ENCODE measurements around the gene OGDH. TPM values are rescaled to one million over a fixed set of nuclear protein-coding genes. Genes with fewer than 3 reads are reported as not detected.
"Not testable (repeated sequence)": the region's sequence is repeated elsewhere in the genome, so short reads cannot be mapped to it uniquely, and the experiment has no call there.

Gene OGDH
- total RNA-seq, 2 experiments from 2014 or later = 78.6 to 85.6 TPM

DNA sequence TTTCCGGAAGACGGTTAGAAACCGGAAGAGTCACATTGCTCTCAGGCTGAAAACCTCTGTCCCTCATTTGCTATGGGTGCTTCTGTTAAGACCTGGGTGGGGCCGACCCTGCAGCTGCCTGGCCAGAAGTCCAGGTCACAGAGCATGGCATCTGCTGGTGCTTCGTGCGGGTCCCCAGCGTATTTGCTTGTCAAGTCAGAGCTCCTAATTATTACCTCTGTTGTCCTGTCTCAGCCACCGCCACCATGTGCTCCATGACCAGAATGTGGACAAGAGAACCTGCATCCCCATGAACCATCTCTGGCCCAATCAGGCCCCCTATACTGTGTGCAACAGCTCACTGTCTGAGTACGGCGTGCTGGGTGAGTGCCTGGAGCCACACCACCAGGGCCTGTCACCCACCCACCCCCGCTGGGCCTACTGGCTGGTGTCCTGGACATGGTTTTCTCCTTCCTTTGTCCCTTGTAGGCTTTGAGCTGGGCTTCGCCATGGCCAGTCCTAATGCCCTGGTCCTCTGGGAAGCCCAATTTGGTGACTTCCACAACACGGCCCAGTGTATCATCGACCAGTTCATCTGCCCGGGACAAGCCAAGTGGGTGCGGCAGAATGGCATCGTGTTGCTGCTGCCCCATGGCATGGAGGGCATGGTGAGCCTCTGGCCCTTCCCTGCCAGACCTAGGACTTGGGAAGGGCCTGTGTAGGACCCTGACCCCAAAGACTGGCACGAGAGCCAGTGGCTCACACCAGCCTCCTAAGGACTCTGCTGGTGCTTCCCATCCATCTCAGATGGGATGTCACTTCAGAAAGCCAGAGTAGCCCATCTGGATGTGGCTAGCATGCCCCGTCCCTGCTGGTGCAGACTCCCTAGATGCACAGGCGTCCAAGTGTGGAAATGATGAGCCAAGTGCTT is 91.0 kb downstream of the OGDH start:
- ChIA-PET CTCF (interaction anchor here (0.7 kb wide), 1 partner anchor 99 kb away, joined by 3 read pairs; no protein-coding TSS in a partner anchor), POLR2A (no interaction called here)
- Mint-ChIP-seq H3K4me1 (ENCODE audit: low read depth) (no peaks in the 10 kb centered on the region), H3K9me3 (peaks cover 4% of the 10 kb centered on the region), H3K4me3 (no peak overlapping the region), H3K27ac (no peak overlapping the region), H3K27me3 (no peaks in the 10 kb centered on the region), H3K36me3 (ENCODE audit: low read depth) (peaks cover 72% of the 10 kb centered on the region)
- intact Hi-C loops (cut with micrococcal nuclease) = no loop called here
- TF ChIP-seq CTCF (IDR thresholded peaks at IDR 0.05) = no peak
- DNase-seq (no peak), ATAC-seq (no peak)

DNA sequence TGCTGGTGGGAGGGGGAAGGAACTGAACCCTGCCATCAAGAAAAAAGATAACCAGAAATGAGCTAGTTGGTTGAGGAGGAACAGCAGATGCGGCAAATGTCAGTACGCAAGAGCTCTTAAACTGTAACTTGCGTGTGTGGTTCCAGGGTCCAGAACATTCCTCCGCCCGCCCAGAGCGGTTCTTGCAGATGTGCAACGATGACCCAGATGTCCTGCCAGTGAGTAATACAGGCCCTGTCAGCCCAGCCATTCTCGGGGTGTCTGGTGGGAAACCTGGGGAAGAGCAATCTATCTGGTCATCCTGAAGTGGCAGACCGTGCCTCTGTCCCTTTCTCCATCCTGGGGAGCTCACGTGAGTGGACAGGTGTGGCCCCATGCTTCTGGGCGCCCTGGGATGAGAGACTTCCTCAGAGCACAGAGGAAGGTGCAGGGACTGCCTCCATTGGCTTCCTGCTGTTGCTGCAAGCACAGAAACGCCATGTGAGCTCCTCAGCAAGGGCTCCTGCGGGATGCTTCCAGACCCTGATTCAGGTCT is 91.7 kb downstream of the OGDH start:
- no peak for TF ChIP-seq CTCF (IDR thresholded peaks at IDR 0.05)
- no peak overlapping the region for H3K27ac Mint-ChIP-seq
- no peaks in the 10 kb centered on the region for H3K27me3 Mint-ChIP-seq
- CTCF ChIA-PET = interaction anchor here (0.7 kb wide), 1 partner anchor 99 kb away, joined by 3 read pairs; no protein-coding TSS in a partner anchor
- DNase-seq = no peak
- no peak for ATAC-seq
- intact Hi-C loops (cut with micrococcal nuclease) = no loop called here
- peaks cover 4% of the 10 kb centered on the region for H3K9me3 Mint-ChIP-seq
- H3K36me3 Mint-ChIP-seq (ENCODE audit: low read depth) = peaks cover 75% of the 10 kb centered on the region
- POLR2A ChIA-PET = no interaction called here
- H3K4me1 Mint-ChIP-seq (ENCODE audit: low read depth) = no peaks in the 10 kb centered on the region
- H3K4me3 Mint-ChIP-seq = no peak overlapping the region

DNA sequence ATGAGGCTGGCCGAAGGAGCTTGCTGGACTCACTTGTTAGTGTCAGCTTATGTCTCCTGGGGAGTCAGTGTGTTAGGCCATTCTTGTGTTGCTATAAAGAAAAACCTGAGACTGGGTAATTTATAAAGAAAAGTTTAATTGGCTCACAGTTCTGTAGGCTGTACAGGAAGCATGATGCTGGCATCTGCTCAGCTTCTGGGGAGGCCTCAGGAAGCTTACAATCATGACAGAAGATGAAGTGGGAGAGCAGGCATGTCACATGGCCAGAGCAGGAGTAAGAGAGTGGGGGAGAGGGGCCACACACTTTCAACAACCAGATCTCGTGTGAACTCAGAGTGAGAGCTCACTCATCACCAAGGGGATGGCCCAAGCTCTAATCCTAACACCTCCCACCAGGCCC is 93.2 kb downstream of the OGDH start:
- H3K27me3 Mint-ChIP-seq; intact Hi-C loops (cut with micrococcal nuclease); H3K4me1 Mint-ChIP-seq (ENCODE audit: low read depth); DNase-seq; H3K27ac Mint-ChIP-seq; ATAC-seq; H3K9me3 Mint-ChIP-seq; H3K4me3 Mint-ChIP-seq: not testable (repeated sequence)
- ChIA-PET POLR2A (interaction anchor here (0.5 kb wide), 1 partner anchor 135 kb away, joined by 3 read pairs; no protein-coding TSS in a partner anchor), CTCF (interaction anchor here (0.9 kb wide), 1 partner anchor 139 kb away, joined by 3 read pairs; no protein-coding TSS in a partner anchor)
- H3K36me3 Mint-ChIP-seq (ENCODE audit: low read depth) = peaks cover 72% of the 10 kb centered on the region

GRCh38 chr7:44700322-44700721 is 93.9 kb downstream of the OGDH start:
- Mint-ChIP-seq H3K4me1 (ENCODE audit: low read depth) (no peaks in the 10 kb centered on the region), H3K36me3 (ENCODE audit: low read depth) (peaks cover 72% of the 10 kb centered on the region), H3K27ac (no peak overlapping the region), H3K9me3 (peaks cover 4% of the 10 kb centered on the region), H3K27me3 (no peaks in the 10 kb centered on the region), H3K4me3 (no peak overlapping the region)
- TF ChIP-seq CTCF (IDR thresholded peaks at IDR 0.05) = no peak
- ChIA-PET CTCF (interaction anchor here (1.6 kb wide), 1 partner anchor 112 kb away, joined by 6 read pairs; no protein-coding TSS in a partner anchor), POLR2A (interaction anchor here (0.5 to 0.6 kb wide), 2 partner anchors 10 to 20 kb away, joined by 3 to 4 read pairs; no protein-coding TSS in a partner anchor)
- no peak for ATAC-seq
- DNase-seq = no peak
- intact Hi-C loops (cut with micrococcal nuclease) = no loop called here

DNA sequence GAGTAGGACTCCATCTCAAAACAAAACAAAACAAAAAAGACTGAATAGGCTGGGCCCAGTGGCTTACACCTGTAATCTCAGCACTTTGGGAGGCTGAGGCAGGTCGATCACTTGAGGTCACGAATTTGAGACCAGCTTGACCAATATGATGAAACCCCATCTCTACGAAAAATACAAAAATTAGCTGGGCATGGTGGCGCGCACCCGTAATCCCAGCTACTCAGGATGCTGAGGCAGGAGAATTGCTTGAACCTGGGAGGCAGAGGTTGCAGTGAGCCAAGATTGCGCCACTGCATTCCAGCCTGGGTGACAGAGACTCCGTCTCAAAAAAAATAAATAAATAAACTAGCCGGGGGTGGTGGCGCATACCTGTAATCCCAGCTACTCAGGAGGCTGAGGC is 97.0 kb downstream of the OGDH start:
- H3K27ac Mint-ChIP-seq; H3K4me1 Mint-ChIP-seq (ENCODE audit: low read depth); H3K9me3 Mint-ChIP-seq; ATAC-seq; intact Hi-C loops (cut with micrococcal nuclease); H3K4me3 Mint-ChIP-seq; H3K27me3 Mint-ChIP-seq; DNase-seq; CTCF ChIA-PET; POLR2A ChIA-PET: not testable (repeated sequence)
- H3K36me3 Mint-ChIP-seq (ENCODE audit: low read depth) = peaks cover 55% of the 10 kb centered on the region

DNA sequence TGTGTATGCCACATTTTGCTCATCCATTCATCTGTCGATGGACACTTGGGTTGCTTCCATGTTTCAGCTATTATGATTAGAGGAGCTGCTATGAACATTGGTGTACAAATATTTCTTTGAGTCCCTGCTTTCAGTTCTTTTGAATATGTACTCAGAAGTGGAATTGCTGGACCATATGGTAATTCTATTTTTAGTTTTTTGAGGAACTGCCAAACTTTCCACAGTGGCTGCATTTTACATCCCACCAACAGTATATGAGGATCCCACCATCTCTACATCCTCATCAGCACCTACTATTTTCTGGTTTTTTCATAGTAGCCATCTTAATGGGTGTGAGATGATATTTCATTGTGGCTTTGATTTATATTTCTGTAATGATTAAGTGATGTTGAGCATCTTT is 97.5 kb downstream of the OGDH start:
- no peaks in the 10 kb centered on the region for H3K4me1 Mint-ChIP-seq (ENCODE audit: low read depth)
- peaks cover 52% of the 10 kb centered on the region for H3K36me3 Mint-ChIP-seq (ENCODE audit: low read depth)
- POLR2A ChIA-PET = no interaction called here

More for the DNA sequence above, 97.5 kb downstream of the OGDH start:
- no peak for ATAC-seq
- H3K27ac Mint-ChIP-seq = no peak overlapping the region
- CTCF ChIA-PET = no interaction called here
- no peak overlapping the region for H3K4me3 Mint-ChIP-seq
- H3K27me3 Mint-ChIP-seq = no peaks in the 10 kb centered on the region
- no peak for TF ChIP-seq CTCF (IDR thresholded peaks at IDR 0.05)
- intact Hi-C loops (cut with micrococcal nuclease) = no loop called here
- no peak for DNase-seq
- H3K9me3 Mint-ChIP-seq = peaks cover 4% of the 10 kb centered on the region

Measured in activated CD8-positive, alpha-beta T cell treated with anti-CD3 and anti-CD28 coated beads for 36 hours (primary cell).